ENCODE results near the gene BABAM2. TPM values are rescaled to one million over a fixed set of nuclear protein-coding genes. Genes with fewer than 3 reads are reported as not detected.

Gene BABAM2
- total and polyA plus RNA-seq, 9 of the 15 experiments (the other 6 are each of a cell fraction or from before 2014, with no cell fraction given) = 10.9 to 37.4 (median 25.6) TPM

GRCh38 chr2:28224648-28225472 lies 334.3 kb downstream of the BABAM2 start:
- no peak for ATAC-seq
- no peaks in the 10 kb centered on the region for H3K79me2 ChIP-seq (ENCODE audit: control insufficient read depth, insufficient read depth, low read length)
- no peak overlapping the region for H3K9ac ChIP-seq (ENCODE audit: insufficient read depth in 1 of 2, low read depth in 2 of 2, low read length in 2 of 2)
- no peak overlapping the region for H2AFZ ChIP-seq (ENCODE audit: low read depth, low read length)
- H3K9me3 ChIP-seq (replicated peaks; ENCODE audit: control insufficient read depth, insufficient read depth, low read depth, low read length) = no peaks in the 10 kb centered on the region
- DNase-seq (ENCODE audit: extremely low read depth in 1 of 4, low spot score in 3 of 4) = no peak
- no peak overlapping the region for H3K4me3 ChIP-seq
- in situ Hi-C loops (cut with MboI) (no loop called here), intact Hi-C loops (cut with micrococcal nuclease) (no loop called here)
- H3K4me1 ChIP-seq (replicated peaks in 1 of 2; ENCODE audit: control insufficient read depth in 2 of 2, insufficient read depth in 2 of 2, low read length in 2 of 2) = no peaks in the 10 kb centered on the region
- H4K20me1 ChIP-seq (replicated peaks; ENCODE audit: control insufficient read depth, insufficient read depth, low read length) = no peaks in the 10 kb centered on the region
- peaks cover 0 to 3% of the 10 kb centered on the region in 2 experiments; a peak in 1 of 5 replicates for H3K27me3 ChIP-seq (ENCODE audit: control insufficient read depth in 2 of 2, insufficient read depth in 2 of 2, low read length in 2 of 2)
- no peaks in the 10 kb centered on the region for H3K9me1 ChIP-seq (ENCODE audit: control insufficient read depth, insufficient read depth, low read length)
- ChIA-PET CTCF (ENCODE audit: low intra/inter-chr PET ratio) (interaction anchor here (0.5 kb wide), 1 partner anchor 536 kb away, joined by 3 read pairs; no protein-coding TSS in a partner anchor), POLR2A (no interaction called here)
- no peak overlapping the region for H3K27ac ChIP-seq (ENCODE audit: extremely low read depth, low read depth, low read length)
- WGBS (ENCODE audit: insufficient coverage, low coverage, missing lambda C conversion rate) = 9% methylated on average over 8 of the region's 9 CpGs
- no peak overlapping the region for H3K4me2 ChIP-seq (ENCODE audit: insufficient read depth, low read length)
- TF ChIP-seq ARHGAP35 (IDR thresholded peaks at IDR 0.05; ENCODE audit: partially characterized antibody) (no peak), WHSC1 (IDR thresholded peaks at IDR 0.05; ENCODE audit: low read length) (no peak), MAFG (tag; conservative IDR thresholded peaks at IDR 0.05) (peak; percentile 76), C11orf30 (IDR thresholded peaks at IDR 0.05; ENCODE audit: low read depth) (peak; percentile 82), MAFK (IDR thresholded peaks at IDR 0.05; ENCODE audit: low read length) (peak; percentile 70), ZNF316 (IDR thresholded peaks at IDR 0.05) (peak; percentile 86), PRMT5 (CRISPR knock-in tag; IDR thresholded peaks at IDR 0.05) (no peak), MAFF (IDR thresholded peaks at IDR 0.05; ENCODE audit: low read length) (peak; percentile 74)
- no peak for FAIRE-seq
- H3K36me3 ChIP-seq (ENCODE audit: control insufficient read depth, insufficient read depth, low read length) = no peaks in the 10 kb centered on the region
- no TSS peak for BruUV-seq (replicated peaks)
